Prostate gland (tissue), 2 donors: ENCODE results near the gene SLC6A2. TPM values are rescaled to one million over a fixed set of nuclear protein-coding genes. Genes with fewer than 3 reads are reported as not detected.

Experiments used
- DNase-seq: peaks from one replicate; pipeline ENCODE4 v3.0.0-alpha.2; 2019; ENCODE audit warnings: low spot score
- H3K27ac ChIP-seq, 2 donors: fragments of 200-600 bp; sonication (generic); 2 replicates each; pipeline ENCODE4 v1.5.1; 2017 to 2019
- H3K27me3 ChIP-seq: fragments of 200-600 bp; sonication (generic); replicated peaks from 2 replicates; pipeline ENCODE4 v1.5.1; 2019; ENCODE audit not compliant: insufficient read depth
- H3K36me3 ChIP-seq, 2 donors: fragments of 200-600 bp; sonication (generic); 1 replicate in 1 of 2; 2 replicates in 1 of 2; pipeline versions ENCODE4 v1.5.1 to v1.8.1; 2017 to 2019
- H3K4me1 ChIP-seq: fragments of 200-600 bp; sonication (generic); replicated peaks from 2 replicates; pipeline ENCODE4 v1.5.1; 2019
- H3K4me3 ChIP-seq, 2 donors: fragments of 200-600 bp; sonication (generic); 2 replicates each; pipeline ENCODE4 v1.5.1; 2017 to 2019
- H3K9me3 ChIP-seq: fragments of 200-600 bp; sonication (generic); 2 replicates; pipeline ENCODE4 v1.5.1; 2017
- CTCF ChIP-seq, 4 experiments: fragments of 200-600 bp in 2 of 4; fragments of 450-650 bp in 2 of 4; sonication (generic) in 2 of 4; IDR thresholded peaks; 1 replicate in 3 of 4; 2 replicates in 1 of 4; pipeline ENCODE4 v1.5.1; 2016 to 2019; ENCODE audit warnings: antibody characterized with exemption in 4 of 4, mild to moderate bottlenecking in 2 of 4, moderate library complexity in 2 of 4
- POLR2A ChIP-seq: fragments of 450-650 bp; IDR thresholded peaks from one replicate; pipeline ENCODE4 v1.6.1; 2016; ENCODE audit warnings: antibody characterized with exemption, mild to moderate bottlenecking
- POLR2AphosphoS5 ChIP-seq: sonication (generic); formaldehyde crosslinking; IDR thresholded peaks from one replicate; pipeline ENCODE4 v1.6.1; 2017; ENCODE audit warnings: antibody characterized with exemption
- WGBS: methylation state at CpG from one replicate; pipeline ENCODE4 v1.1.5; 2018; 5-methylcytosine and 5-hydroxymethylcytosine counted together
- intact Hi-C: fragments of 100-400 bp; cut with DNase I; formaldehyde crosslinking; loops from one replicate; pipeline ENCODE4 v1.14.2; 2022
- total RNA-seq, 2 donors: library from RNA; depleted of rRNA; stranded (reverse); fragments of >200 nt; gene quantifications; one replicate each; pipeline ENCODE4 v1.1.0, GENCODE V29; 2016

The SLC6A2 gene
- total RNA-seq, 2 donors from 2014 or later, result 0.32 to 2.6 TPM

DNA sequence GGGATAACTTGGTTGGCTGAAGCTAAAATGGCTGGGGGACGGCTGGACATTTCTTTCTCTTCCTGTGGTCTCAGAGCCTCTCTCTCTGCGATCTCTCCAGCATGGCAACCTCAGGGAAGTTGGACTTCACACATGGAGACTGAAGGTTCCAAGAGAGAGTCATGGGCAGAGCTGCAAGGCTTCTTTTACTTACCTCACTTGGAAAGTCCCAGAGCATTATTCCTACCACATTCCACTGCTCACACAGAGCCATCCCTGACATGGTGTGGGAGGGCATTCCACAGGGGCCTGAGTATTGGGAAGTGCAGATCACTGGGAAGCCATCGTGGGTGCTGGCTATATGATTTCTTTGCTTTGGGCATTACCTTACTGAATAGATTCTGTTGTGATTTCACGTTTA is 9.8 kb upstream of the SLC6A2 start:
- TF ChIP-seq POLR2AphosphoS5 (no peak), POLR2A (no peak), CTCF (IDR thresholded peaks at IDR 0.05) (no peak)
- Histone ChIP-seq H3K4me3 (no peak overlapping the region), H3K27ac (no peak overlapping the region), H3K9me3 (no peaks in the 10 kb centered on the region), H3K36me3 (no peaks in the 10 kb centered on the region), H3K4me1 (no peaks in the 10 kb centered on the region), H3K27me3 (no peaks in the 10 kb centered on the region)
- no peak for DNase-seq
- 82% methylated on average over 4 of the region's 4 CpGs for WGBS
- intact Hi-C loops, result no loop called here

GRCh38 chr16:55647343-55647742 is 8.4 kb upstream of the SLC6A2 start:
- no peaks in the 10 kb centered on the region for H3K9me3 ChIP-seq
- no peak overlapping the region for H3K27ac ChIP-seq
- DNase-seq, result no peak
- no peaks in the 10 kb centered on the region for H3K27me3 ChIP-seq
- H3K36me3 ChIP-seq, result no peaks in the 10 kb centered on the region
- no peaks in the 10 kb centered on the region for H3K4me1 ChIP-seq
- TF ChIP-seq POLR2AphosphoS5, result no peak
- no peak for TF ChIP-seq CTCF (IDR thresholded peaks at IDR 0.05)
- TF ChIP-seq POLR2A, result no peak
- intact Hi-C loops, result no loop called here
- 96% methylated on average over 4 of the region's 4 CpGs for WGBS
- H3K4me3 ChIP-seq, result no peak overlapping the region

DNA sequence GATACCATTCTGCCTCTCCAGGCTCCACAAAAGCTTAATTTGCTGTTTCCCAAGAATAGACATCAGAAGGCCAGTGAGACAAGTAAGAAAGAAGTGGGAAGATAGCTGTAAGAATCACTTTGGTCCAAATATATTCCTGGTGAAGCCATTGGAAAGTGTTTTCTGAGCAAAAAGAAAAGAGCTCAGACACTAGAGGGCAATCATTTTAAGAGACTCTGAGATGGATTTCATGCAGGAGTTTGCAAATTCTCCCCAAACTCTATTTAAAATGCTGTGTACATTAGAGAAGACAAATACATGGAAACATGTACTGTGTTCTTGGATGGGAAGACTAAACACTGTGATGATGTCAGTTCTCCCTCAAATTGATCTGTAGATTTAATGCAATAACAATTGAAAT is 8.0 kb upstream of the SLC6A2 start:
- Histone ChIP-seq H3K9me3 (no peaks in the 10 kb centered on the region), H3K27ac (no peak overlapping the region), H3K27me3 (no peaks in the 10 kb centered on the region), H3K4me3 (no peak overlapping the region), H3K4me1 (no peaks in the 10 kb centered on the region), H3K36me3 (no peaks in the 10 kb centered on the region)
- TF ChIP-seq POLR2AphosphoS5, result no peak
- no peak for DNase-seq
- intact Hi-C loops, result no loop called here

DNA sequence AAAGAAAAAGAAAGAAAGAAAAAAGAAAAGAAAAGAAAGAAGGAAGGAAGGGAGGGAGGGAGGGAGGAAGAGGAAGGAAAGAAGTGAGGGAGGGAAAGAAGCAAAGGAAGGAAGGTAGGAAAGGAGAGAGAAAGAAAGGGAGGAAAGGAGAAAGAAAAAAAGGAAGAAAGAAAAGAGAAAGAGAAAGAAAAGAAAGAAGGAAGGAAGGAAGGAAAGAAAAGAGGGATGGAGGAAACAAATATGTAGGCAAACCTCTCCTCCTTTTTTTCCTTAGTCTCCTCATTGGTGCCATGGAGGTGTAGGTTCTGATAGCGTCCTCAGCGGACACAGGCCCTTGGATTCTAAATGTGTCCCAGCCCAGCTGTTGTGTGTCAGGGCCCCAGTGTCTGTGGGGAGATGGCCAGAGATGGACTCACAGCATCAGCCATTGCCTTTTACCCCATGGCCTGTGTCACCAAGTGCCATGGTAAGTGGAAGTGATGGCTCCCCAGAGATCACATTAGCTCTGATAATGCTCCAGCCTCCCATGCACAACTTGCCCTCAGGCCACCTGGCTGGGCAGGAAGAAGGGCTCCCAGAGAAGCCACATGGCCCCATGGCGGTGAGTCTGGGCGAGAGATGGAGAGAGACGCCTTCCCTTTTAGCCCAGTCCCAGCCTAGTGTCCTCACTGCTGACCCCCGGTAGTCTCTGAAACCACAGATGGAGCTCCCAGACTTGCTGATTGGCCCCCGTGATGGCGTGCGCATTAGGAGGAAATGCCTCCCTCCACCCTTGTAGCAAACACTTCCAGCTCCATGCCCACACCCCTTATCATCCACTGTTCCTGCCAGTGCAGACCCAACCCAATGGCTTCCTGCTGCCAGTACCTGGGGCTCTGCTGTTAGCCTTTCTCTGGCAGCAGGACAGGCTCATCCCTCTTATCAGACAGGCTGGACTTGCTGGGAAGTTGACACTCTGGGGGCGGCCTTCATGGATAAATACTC is 3.7 kb upstream of the SLC6A2 start:
- H3K27me3 ChIP-seq, result peaks cover 14% of the 10 kb centered on the region
- no peak for TF ChIP-seq POLR2AphosphoS5
- no peak for TF ChIP-seq POLR2A
- TF ChIP-seq CTCF (IDR thresholded peaks at IDR 0.05), result no peak
- intact Hi-C loops, result no loop called here

DNA sequence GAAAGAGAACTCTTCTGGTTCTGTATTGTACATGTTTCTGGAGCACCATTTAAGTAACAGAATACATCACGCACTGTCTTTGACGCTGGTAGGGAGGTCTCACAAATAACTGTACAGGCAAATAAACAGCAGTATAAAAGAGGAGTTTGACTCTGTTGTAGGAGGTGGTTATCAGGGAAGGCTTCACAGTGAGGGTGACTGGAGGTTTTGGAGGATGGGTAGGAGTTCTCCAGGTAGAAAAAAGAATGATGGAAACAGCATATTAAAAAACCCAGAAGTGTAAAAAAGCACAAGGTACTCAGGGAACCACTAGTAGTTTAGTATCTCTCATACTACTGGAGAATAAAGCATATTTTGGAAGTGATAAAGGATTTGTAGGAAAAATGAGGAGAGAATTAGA is 2.7 kb upstream of the SLC6A2 start:
- intact Hi-C loops, result no loop called here
- Histone ChIP-seq H3K4me3 (no peak overlapping the region), H3K27ac (no peak overlapping the region), H3K4me1 (no peaks in the 10 kb centered on the region), H3K9me3 (no peaks in the 10 kb centered on the region), H3K27me3 (peaks cover 15% of the 10 kb centered on the region), H3K36me3 (no peaks in the 10 kb centered on the region)
- WGBS, result 88% methylated on average over 2 of the region's 2 CpGs
- TF ChIP-seq CTCF (IDR thresholded peaks at IDR 0.05), result no peak
- no peak for TF ChIP-seq POLR2AphosphoS5
- TF ChIP-seq POLR2A, result no peak
- no peak for DNase-seq

More for the DNA sequence above, 3.7 kb upstream of the SLC6A2 start:
- no peak for DNase-seq
- H3K4me1 ChIP-seq, result no peaks in the 10 kb centered on the region
- 89% methylated on average over 10 of the region's 10 CpGs for WGBS
- no peaks in the 10 kb centered on the region for H3K9me3 ChIP-seq
- H3K4me3 ChIP-seq, result no peak overlapping the region
- no peaks in the 10 kb centered on the region for H3K36me3 ChIP-seq
- no peak overlapping the region for H3K27ac ChIP-seq
